Activated CD4-positive, alpha-beta T cell treated with anti-CD3 and anti-CD28 coated beads for 48 hours (primary cell): ENCODE data around the gene AAR2.

Experiments used
- DNase-seq: peaks from one replicate; pipeline ENCODE4 v3.0.0-alpha.2; 2020

The AAR2 gene

GRCh38 chr20:36281785-36282380 is 45.6 kb downstream of the AAR2 start:
- no peak for DNase-seq

- DNase-seq, result no peak
Observed at GRCh38 chr20:36284751-36285150, 48.5 kb downstream of the AAR2 start.

GRCh38 chr20:36285746-36286447 is 49.6 kb downstream of the AAR2 start:
- no peak for DNase-seq

GRCh38 chr20:36297656-36298055 is 61.4 kb downstream of the AAR2 start:
- no peak for DNase-seq

GRCh38 chr20:36298061-36298460 is 61.8 kb downstream of the AAR2 start:
- DNase-seq, result no peak

- no peak for DNase-seq
Observed at GRCh38 chr20:36298795-36299339, 62.6 kb downstream of the AAR2 start.

GRCh38 chr20:36299459-36299858 is 63.2 kb downstream of the AAR2 start:
- DNase-seq, result no peak

GRCh38 chr20:36301359-36302119 is 65.3 kb downstream of the AAR2 start:
- no peak for DNase-seq

- DNase-seq, result no peak
Observed at GRCh38 chr20:36303020-36303595, 66.8 kb downstream of the AAR2 start.

GRCh38 chr20:36303831-36304230 is 67.6 kb downstream of the AAR2 start:
- DNase-seq, result no peak

GRCh38 chr20:36304786-36305495 is 68.7 kb downstream of the AAR2 start:
- no peak for DNase-seq

- DNase-seq, result no peak
Observed at GRCh38 chr20:36305602-36306551, 69.6 kb downstream of the AAR2 start, which contains the start of gene DLGAP4. Gene DLGAP4, plus strand, starts transcription at chr20:36306339. Its CDS starts 125,379 bp downstream, at chr20:36431718.
